ENCODE data around the gene VAT1. TPM values are rescaled to one million over a fixed set of nuclear protein-coding genes. Genes with fewer than 3 reads are reported as not detected.

Gene VAT1
- total and polyA plus RNA-seq, 2 donors (not counting 1 experiment from before 2014, with no cell fraction given): 20.4 to 90.7 TPM

DNA sequence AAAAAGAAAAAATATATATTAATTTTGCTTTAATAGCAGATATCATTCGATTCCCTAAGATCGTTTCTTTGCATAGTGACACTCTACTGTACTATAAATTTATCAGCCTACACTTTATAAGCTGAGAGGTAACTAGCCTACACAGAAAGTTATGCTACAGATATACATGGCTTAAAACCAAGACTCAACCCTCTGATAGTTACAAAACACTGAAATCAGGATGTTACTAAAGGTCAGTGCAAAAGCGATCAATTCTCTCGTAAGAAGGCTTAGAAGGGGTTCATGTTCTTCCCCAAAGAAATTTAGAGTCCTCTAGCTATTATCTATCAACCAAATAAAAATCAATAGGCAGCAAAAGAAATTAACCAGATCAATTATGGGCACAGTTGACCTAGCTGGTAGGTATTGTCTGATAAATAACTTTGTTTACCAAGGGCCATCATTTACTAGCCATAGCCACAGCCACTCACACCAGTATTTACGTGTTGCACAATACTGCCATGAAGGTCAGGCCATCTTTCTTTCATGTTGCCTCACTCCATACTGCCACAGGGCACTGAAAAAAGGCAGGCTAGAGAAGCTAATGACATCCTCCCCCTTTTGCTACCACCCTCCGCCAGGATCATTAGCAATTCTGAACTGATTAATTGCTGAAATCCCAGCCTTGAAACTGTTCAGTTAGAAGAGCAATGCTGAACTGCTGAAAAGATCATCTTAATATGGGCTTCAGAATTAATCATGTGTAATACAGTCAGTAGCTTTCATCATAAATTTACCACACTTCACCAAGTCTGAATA, 46.6 kb upstream of the VAT1 start:
- CTCF ChIA-PET: interaction anchor here (0.6 kb wide), 1 partner anchor 59 kb away, joined by 4 read pairs; no protein-coding TSS in a partner anchor
- intact Hi-C loops (cut with micrococcal nuclease): no loop called here

More for the DNA sequence above, 46.6 kb upstream of the VAT1 start:
- DNase-seq (no peak), ATAC-seq (ENCODE audit: low read depth) (no peak)
- 100% methylated on average over 2 of the region's 6 CpGs for WGBS (ENCODE audit: insufficient coverage)
- Histone ChIP-seq H3K4me1 (ENCODE audit: control insufficient read depth in 2 of 2, insufficient read depth in 2 of 2, low read length in 2 of 2) (no peaks in the 10 kb centered on the region), H3K27ac (ENCODE audit: low read length in 2 of 2) (no peak overlapping the region), H4K20me1 (ENCODE audit: control insufficient read depth, insufficient read depth, low read length, poor library complexity, severe bottlenecking) (no peaks in the 10 kb centered on the region), H3K4me3 (ENCODE audit: control extremely low read depth in 1 of 5, extremely low read depth in 1 of 5, insufficient read depth in 1 of 5, low read depth in 2 of 5, low read length in 4 of 5) (no peak overlapping the region), H3K27me3 (replicated peaks in 1 of 4; ENCODE audit: control extremely low read depth in 1 of 4, control insufficient read depth in 3 of 4, insufficient read depth in 4 of 4, low read length in 3 of 4) (no peaks in the 10 kb centered on the region), H3K9me3 (ENCODE audit: control extremely low read depth in 1 of 3, control insufficient read depth in 2 of 3, insufficient read depth in 1 of 3, low read length in 2 of 3) (no peaks in the 10 kb centered on the region), H3K9ac (ENCODE audit: low read length) (no peak overlapping the region), H3K79me2 (ENCODE audit: control insufficient read depth, insufficient read depth, low read length) (no peaks in the 10 kb centered on the region), H2AFZ (ENCODE audit: insufficient read depth, low read depth, low read length, poor library complexity, severe bottlenecking) (no peak overlapping the region), H3K4me2 (replicated peaks; ENCODE audit: low read depth, low read length, poor library complexity, severe bottlenecking) (no peak overlapping the region), H3K36me3 (replicated peaks in 1 of 2; ENCODE audit: control extremely low read depth in 1 of 2, control insufficient read depth in 1 of 2, extremely low read depth in 1 of 2, insufficient read depth in 2 of 2, low read length in 1 of 2) (no peaks in the 10 kb centered on the region)
- TF ChIP-seq, protein P1, sequence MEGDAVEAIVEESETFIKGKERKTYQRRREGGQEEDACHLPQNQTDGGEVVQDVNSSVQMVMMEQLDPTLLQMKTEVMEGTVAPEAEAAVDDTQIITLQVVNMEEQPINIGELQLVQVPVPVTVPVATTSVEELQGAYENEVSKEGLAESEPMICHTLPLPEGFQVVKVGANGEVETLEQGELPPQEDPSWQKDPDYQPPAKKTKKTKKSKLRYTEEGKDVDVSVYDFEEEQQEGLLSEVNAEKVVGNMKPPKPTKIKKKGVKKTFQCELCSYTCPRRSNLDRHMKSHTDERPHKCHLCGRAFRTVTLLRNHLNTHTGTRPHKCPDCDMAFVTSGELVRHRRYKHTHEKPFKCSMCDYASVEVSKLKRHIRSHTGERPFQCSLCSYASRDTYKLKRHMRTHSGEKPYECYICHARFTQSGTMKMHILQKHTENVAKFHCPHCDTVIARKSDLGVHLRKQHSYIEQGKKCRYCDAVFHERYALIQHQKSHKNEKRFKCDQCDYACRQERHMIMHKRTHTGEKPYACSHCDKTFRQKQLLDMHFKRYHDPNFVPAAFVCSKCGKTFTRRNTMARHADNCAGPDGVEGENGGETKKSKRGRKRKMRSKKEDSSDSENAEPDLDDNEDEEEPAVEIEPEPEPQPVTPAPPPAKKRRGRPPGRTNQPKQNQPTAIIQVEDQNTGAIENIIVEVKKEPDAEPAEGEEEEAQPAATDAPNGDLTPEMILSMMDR (IDR thresholded peaks at IDR 0.05): no peak
- TF ChIP-seq EZH2 (IDR thresholded peaks at IDR 0.05; ENCODE audit: borderline replicate concordance, insufficient read depth, low read depth, low read length, poor library complexity, severe bottlenecking): no peak
- no peak overlapping the region for H3K4me3 Mint-ChIP-seq
- no peak overlapping the region for H3K27ac Mint-ChIP-seq
- POLR2A ChIA-PET: no interaction called here
- H3K4me1 Mint-ChIP-seq: no peaks in the 10 kb centered on the region
- H3K27me3 Mint-ChIP-seq: no peaks in the 10 kb centered on the region
- no peaks in the 10 kb centered on the region for H3K9me3 Mint-ChIP-seq (ENCODE audit: insufficient read depth)

Measured in B cell (primary cell).